HL-60 (cell line): ENCODE data around the gene MMP19.

Experiments used
- DNase-seq, 2 experiments: peaks; one replicate each; pipeline ENCODE4 v3.0.0-alpha.2; 2010 to 2020; ENCODE audit warnings: low read depth in 1 of 2, low spot score in 1 of 2
- H3K27ac ChIP-seq: fragments of 250-450 bp; sonication (Bioruptor Pico); replicated peaks from 2 replicates; pipeline ENCODE4 v1.5.1; 2020; ENCODE audit warnings: mild to moderate bottlenecking, moderate library complexity
- H3K27me3 ChIP-seq: fragments of 250-450 bp; sonication (Bioruptor Pico); 2 replicates; pipeline ENCODE4 v1.5.1; 2021; ENCODE audit warnings: mild to moderate bottlenecking, moderate library complexity; ENCODE audit not compliant: insufficient read depth, poor library complexity, severe bottlenecking
- H3K4me3 ChIP-seq: replicated peaks from 2 replicates; pipeline ENCODE4 v1.5.1; 2011; ENCODE audit warnings: mild to moderate bottlenecking, control low read depth, low read length; ENCODE audit not compliant: insufficient read depth
- GABPA ChIP-seq: IDR thresholded peaks from 2 replicates; pipeline ENCODE4 v1.6.1; 2012; ENCODE audit warnings: low read depth
- POLR2AphosphoS5 ChIP-seq: IDR thresholded peaks from 2 replicates; pipeline ENCODE4 v1.6.1; 2012; ENCODE audit warnings: low read depth
- SPI1 ChIP-seq: IDR thresholded peaks from 2 replicates; pipeline ENCODE4 v1.6.1; 2012; ENCODE audit warnings: low read depth, mild to moderate bottlenecking, borderline replicate concordance
- TF ChIP-seq, protein P1 (sequence below): IDR thresholded peaks from one replicate; pipeline ENCODE4 v1.5.1; 2011; ENCODE audit warnings: low read length, control low read depth, inconsistent platforms; ENCODE audit not compliant: insufficient read depth
- TF ChIP-seq, protein P2 (sequence below): IDR thresholded peaks from 2 replicates; pipeline ENCODE4 v1.6.1; 2012; ENCODE audit warnings: low read depth; ENCODE audit not compliant: insufficient replicate concordance

Gene MMP19

GRCh38 chr12:55789171-55789570 lies 53.6 kb downstream of the MMP19 start:
- Histone ChIP-seq H3K27ac (no peak overlapping the region), H3K27me3 (no peaks in the 10 kb centered on the region), H3K4me3 (no peak overlapping the region)
- TF ChIP-seq SPI1 (no peak), GABPA (no peak), POLR2AphosphoS5 (no peak)
- TF ChIP-seq, protein P1, sequence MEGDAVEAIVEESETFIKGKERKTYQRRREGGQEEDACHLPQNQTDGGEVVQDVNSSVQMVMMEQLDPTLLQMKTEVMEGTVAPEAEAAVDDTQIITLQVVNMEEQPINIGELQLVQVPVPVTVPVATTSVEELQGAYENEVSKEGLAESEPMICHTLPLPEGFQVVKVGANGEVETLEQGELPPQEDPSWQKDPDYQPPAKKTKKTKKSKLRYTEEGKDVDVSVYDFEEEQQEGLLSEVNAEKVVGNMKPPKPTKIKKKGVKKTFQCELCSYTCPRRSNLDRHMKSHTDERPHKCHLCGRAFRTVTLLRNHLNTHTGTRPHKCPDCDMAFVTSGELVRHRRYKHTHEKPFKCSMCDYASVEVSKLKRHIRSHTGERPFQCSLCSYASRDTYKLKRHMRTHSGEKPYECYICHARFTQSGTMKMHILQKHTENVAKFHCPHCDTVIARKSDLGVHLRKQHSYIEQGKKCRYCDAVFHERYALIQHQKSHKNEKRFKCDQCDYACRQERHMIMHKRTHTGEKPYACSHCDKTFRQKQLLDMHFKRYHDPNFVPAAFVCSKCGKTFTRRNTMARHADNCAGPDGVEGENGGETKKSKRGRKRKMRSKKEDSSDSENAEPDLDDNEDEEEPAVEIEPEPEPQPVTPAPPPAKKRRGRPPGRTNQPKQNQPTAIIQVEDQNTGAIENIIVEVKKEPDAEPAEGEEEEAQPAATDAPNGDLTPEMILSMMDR: no peak
- TF ChIP-seq, protein P2, sequence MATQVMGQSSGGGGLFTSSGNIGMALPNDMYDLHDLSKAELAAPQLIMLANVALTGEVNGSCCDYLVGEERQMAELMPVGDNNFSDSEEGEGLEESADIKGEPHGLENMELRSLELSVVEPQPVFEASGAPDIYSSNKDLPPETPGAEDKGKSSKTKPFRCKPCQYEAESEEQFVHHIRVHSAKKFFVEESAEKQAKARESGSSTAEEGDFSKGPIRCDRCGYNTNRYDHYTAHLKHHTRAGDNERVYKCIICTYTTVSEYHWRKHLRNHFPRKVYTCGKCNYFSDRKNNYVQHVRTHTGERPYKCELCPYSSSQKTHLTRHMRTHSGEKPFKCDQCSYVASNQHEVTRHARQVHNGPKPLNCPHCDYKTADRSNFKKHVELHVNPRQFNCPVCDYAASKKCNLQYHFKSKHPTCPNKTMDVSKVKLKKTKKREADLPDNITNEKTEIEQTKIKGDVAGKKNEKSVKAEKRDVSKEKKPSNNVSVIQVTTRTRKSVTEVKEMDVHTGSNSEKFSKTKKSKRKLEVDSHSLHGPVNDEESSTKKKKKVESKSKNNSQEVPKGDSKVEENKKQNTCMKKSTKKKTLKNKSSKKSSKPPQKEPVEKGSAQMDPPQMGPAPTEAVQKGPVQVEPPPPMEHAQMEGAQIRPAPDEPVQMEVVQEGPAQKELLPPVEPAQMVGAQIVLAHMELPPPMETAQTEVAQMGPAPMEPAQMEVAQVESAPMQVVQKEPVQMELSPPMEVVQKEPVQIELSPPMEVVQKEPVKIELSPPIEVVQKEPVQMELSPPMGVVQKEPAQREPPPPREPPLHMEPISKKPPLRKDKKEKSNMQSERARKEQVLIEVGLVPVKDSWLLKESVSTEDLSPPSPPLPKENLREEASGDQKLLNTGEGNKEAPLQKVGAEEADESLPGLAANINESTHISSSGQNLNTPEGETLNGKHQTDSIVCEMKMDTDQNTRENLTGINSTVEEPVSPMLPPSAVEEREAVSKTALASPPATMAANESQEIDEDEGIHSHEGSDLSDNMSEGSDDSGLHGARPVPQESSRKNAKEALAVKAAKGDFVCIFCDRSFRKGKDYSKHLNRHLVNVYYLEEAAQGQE: no peak
- DNase-seq: no peak

- TF ChIP-seq, protein P1: no peak
- no peak for TF ChIP-seq SPI1
- TF ChIP-seq, protein P2: no peak
- no peak for TF ChIP-seq GABPA
- no peak for TF ChIP-seq POLR2AphosphoS5
- no peak for DNase-seq
- Histone ChIP-seq H3K4me3 (no peak overlapping the region), H3K27ac (no peak overlapping the region), H3K27me3 (no peaks in the 10 kb centered on the region)
Measured at GRCh38 chr12:55788546-55788945, 54.2 kb downstream of the MMP19 start.
